MCF 10A (cell line): ENCODE results near the gene SYNJ1. TPM values are rescaled to one million over a fixed set of nuclear protein-coding genes. Genes with fewer than 3 reads are reported as not detected.
A peak's percentile ranks its signal among the peaks of the same experiment; 100 is the strongest.
"Not testable (repeated sequence)": the region's sequence is repeated elsewhere in the genome, so short reads cannot be mapped to it uniquely, and the experiment has no call there.

Experiments
- Bru-seq: library from RNA; stranded (reverse); fragments of 400-500 nt; gene quantifications from one replicate; lab custom pipeline; 2021; lab: Mats Ljungman, UMichigan
- BruChase-seq, 2 experiments: library from RNA; stranded (reverse); fragments of 400-500 nt; gene quantifications; one replicate each; lab custom pipeline; 2021; lab: Mats Ljungman, UMichigan
- BruUV-seq: library from RNA; stranded (reverse); fragments of 400-500 nt; replicated peaks from 2 replicates; lab custom pipeline; 2021; lab: Mats Ljungman, UMichigan
- CTCF ChIA-PET: fragments of 300-600 bp; sonication (Branson Sonifier 250); formaldehyde crosslinking; extraction: SDS; loops from one replicate; lab custom pipeline; 2021; ENCODE audit warnings: antibody characterized with exemption, inconsistent platforms; lab: Yijun Ruan, JAX
- POLR2A ChIA-PET: fragments of 300-600, 350-650 bp; sonication (Branson Sonifier 250); formaldehyde crosslinking; extraction: SDS; loops from one replicate; lab custom pipeline; 2020; ENCODE audit warnings: antibody characterized with exemption, inconsistent platforms; lab: Yijun Ruan, JAX
- DNase-seq: peaks from one replicate; pipeline ENCODE4 v3.0.0-alpha.2; 2018; ENCODE audit not compliant: unreplicated experiment
- H3K27ac Mint-ChIP-seq: one replicate; pipeline ENCODE4 v1.8.0; 2022; ENCODE audit warnings: mild to moderate bottlenecking, low read depth, mixed read lengths; ENCODE audit not compliant: unreplicated experiment
- H3K27me3 Mint-ChIP-seq: one replicate; pipeline ENCODE4 v1.8.0; 2022; ENCODE audit warnings: mixed read lengths; ENCODE audit not compliant: insufficient read depth, unreplicated experiment
- H3K36me3 Mint-ChIP-seq: one replicate; pipeline ENCODE4 v1.8.0; 2022; ENCODE audit warnings: mild to moderate bottlenecking, moderate library complexity, mixed read lengths; ENCODE audit not compliant: insufficient read depth, unreplicated experiment
- H3K4me1 Mint-ChIP-seq: one replicate; pipeline ENCODE4 v1.8.0; 2022; ENCODE audit warnings: mixed read lengths; ENCODE audit not compliant: insufficient read depth, unreplicated experiment
- H3K4me3 Mint-ChIP-seq: one replicate; pipeline ENCODE4 v1.8.0; 2022; ENCODE audit warnings: mild to moderate bottlenecking, moderate library complexity, mixed read lengths; ENCODE audit not compliant: unreplicated experiment
- H3K9me3 Mint-ChIP-seq: one replicate; pipeline ENCODE4 v1.8.0; 2022; ENCODE audit warnings: mixed read lengths; ENCODE audit not compliant: unreplicated experiment
- intact Hi-C: fragments of 100-400 bp; cut with micrococcal nuclease; formaldehyde crosslinking; loops from 2 replicates; pipeline ENCODE4 v1.14.1; 2022
- long read RNA-seq: library from polyadenylated mRNA; stranded (forward); transcript quantifications from one replicate; pipeline ENCODE4 v2.0.0, GENCODE V29; 2022
- total RNA-seq: library from RNA; stranded (reverse); gene quantifications from 2 replicates; pipeline ENCODE4 v1.2.3, GENCODE V29; 2022
- TF ChIP-seq, protein P1 (sequence below): fragments of 200-600 bp; IDR thresholded peaks from one replicate; pipeline ENCODE4 v1.8.0; 2022; ENCODE audit warnings: antibody characterized with exemption, mild to moderate bottlenecking; ENCODE audit not compliant: unreplicated experiment

Gene SYNJ1
- total RNA-seq (9.4 and 9.7 TPM in 2 replicates), Bru-seq, nascent RNA (percentile 54 among the genes with signal in this experiment), BruChase-seq, experiment 1, labeled RNA remaining after a 6-hour chase (percentile 54 among the genes with signal in this experiment), BruChase-seq, experiment 2, labeled RNA remaining after a 2-hour chase (percentile 56 among the genes with signal in this experiment)
- long read RNA-seq, partial matches to known transcripts, result 1 of 5 reads
- long read RNA-seq, other reads (novel, unspliced or antisense), result 4 of 5 reads

DNA sequence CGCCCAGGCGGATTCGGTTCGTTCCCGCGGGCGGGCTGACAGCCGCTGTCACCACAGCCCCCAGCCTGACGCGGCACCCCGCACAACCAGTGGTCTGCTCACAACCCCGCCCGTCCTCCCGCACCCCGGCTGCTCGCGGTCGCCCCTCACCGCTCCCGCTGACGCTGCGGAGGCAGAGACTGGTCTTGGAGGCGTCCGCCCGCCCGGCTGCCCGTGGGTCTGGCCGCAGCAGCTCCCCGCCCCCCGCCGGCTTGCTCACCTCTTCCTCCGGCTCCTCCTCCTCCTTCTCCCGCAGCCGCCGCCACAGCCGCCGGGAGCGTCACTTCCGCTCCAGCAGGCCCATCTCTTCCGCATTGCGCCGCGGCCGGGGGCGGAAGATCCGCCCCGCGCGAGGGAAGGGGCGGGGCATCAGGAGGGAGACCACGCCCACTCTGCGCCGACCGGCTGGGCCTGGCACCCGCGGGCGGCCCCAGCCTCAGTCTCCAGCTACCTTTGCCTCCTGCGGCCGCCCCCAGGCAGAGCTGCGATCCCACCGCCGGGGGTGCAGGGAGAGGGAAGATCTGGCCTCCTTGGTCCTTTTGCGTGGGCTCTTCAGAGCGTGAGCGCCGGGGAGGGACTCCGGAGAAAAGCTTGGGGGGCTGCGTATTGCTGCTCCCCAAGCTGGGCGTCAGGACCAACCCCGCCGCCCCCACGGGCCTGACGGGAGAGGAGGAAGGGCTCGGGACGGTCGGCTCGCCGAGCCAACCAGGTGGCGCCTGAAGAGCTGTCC, at the start of gene SYNJ1:
TSS of gene SYNJ1 (minus strand) at position 327 of the 769 bp plus-strand sequence. CDS start 1,118 bp downstream, outside the sequence.
- Mint-ChIP-seq H3K36me3 (peaks cover 9% of the 10 kb centered on the region), H3K4me3 (peak within 1 kb of the TSS; percentile 98), H3K4me1 (peaks cover 17% of the 10 kb centered on the region), H3K9me3 (no peaks in the 10 kb centered on the region), H3K27ac (peak within 1 kb of the TSS; percentile 93), H3K27me3 (no peaks in the 10 kb centered on the region)
- TF ChIP-seq, protein P1, sequence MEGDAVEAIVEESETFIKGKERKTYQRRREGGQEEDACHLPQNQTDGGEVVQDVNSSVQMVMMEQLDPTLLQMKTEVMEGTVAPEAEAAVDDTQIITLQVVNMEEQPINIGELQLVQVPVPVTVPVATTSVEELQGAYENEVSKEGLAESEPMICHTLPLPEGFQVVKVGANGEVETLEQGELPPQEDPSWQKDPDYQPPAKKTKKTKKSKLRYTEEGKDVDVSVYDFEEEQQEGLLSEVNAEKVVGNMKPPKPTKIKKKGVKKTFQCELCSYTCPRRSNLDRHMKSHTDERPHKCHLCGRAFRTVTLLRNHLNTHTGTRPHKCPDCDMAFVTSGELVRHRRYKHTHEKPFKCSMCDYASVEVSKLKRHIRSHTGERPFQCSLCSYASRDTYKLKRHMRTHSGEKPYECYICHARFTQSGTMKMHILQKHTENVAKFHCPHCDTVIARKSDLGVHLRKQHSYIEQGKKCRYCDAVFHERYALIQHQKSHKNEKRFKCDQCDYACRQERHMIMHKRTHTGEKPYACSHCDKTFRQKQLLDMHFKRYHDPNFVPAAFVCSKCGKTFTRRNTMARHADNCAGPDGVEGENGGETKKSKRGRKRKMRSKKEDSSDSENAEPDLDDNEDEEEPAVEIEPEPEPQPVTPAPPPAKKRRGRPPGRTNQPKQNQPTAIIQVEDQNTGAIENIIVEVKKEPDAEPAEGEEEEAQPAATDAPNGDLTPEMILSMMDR, result no peak
- ChIA-PET POLR2A (interaction anchor here (0.6 to 3.3 kb wide), 28 partner anchors 10 to 1345 kb away, joined by 3 to 103 read pairs (median 4); partner anchors contain the start of genes CFAP298, EVA1C, MRPS6 and PAXBP1), CTCF (interaction anchor here (0.5 to 1.1 kb wide), 3 partner anchors 44 to 357 kb away, joined by 3 read pairs; partner anchors contain the start of gene PAXBP1)
- no TSS peak for BruUV-seq
- intact Hi-C loops, result loop anchor here (2.0 to 5.0 kb wide), 3 partner anchors 43 to 115 kb away; partner anchors contain the start of genes CFAP298 and PAXBP1
- DNase-seq, result peak; percentile 94

DNA sequence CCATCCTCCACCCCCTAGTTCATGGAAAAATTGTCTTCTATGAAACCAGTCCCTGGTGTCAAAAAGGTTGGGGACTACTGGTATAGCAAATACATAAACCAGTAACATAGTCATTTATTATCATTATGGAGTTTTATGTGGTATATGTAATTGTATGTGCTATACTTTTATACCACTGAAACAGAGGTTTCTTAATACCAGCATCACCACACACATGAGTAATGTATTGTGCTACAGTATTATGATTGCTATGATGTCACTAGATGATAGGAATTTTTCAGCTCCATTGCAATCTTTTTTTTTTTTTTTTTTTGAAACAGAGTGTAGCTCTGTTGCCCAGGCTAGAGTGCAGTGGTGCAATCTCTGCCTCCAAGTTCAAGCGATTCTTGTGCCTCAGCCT, 49.5 kb upstream of the SYNJ1 start:
- Mint-ChIP-seq H3K36me3 (peaks cover 6% of the 10 kb centered on the region), H3K4me1 (no peaks in the 10 kb centered on the region), H3K4me3 (no peak overlapping the region), H3K27me3 (no peaks in the 10 kb centered on the region), H3K9me3 (no peaks in the 10 kb centered on the region), H3K27ac (no peak overlapping the region)
- TF ChIP-seq, protein P1, result no peak
- no peak for DNase-seq
- ChIA-PET CTCF (interaction anchor here (0.7 to 2.9 kb wide), 3 partner anchors 48 to 640 kb away, joined by 3 to 15 read pairs (median 4); no protein-coding TSS in a partner anchor), POLR2A (no interaction called here)
- no TSS peak for BruUV-seq
- intact Hi-C loops, result no loop called here

- TF ChIP-seq, protein P1, result no peak
- Mint-ChIP-seq H3K27me3 (no peaks in the 10 kb centered on the region), H3K9me3 (no peaks in the 10 kb centered on the region), H3K4me3 (no peak overlapping the region), H3K27ac (no peak overlapping the region), H3K36me3 (peaks cover 10% of the 10 kb centered on the region), H3K4me1 (no peaks in the 10 kb centered on the region)
- ChIA-PET POLR2A (interaction anchor here (1.0 kb wide), 1 partner anchor 49 kb away, joined by 3 read pairs; the partner anchor contains the start of gene SYNJ1), CTCF (interaction anchor here (0.7 to 2.9 kb wide), 3 partner anchors 50 to 641 kb away, joined by 3 to 15 read pairs (median 3); no protein-coding TSS in a partner anchor)
- intact Hi-C loops, result no loop called here
- BruUV-seq, result no TSS peak
- no peak for DNase-seq
Observed at GRCh38 chr21:32776743-32777142, 48.9 kb upstream of the SYNJ1 start.

DNA sequence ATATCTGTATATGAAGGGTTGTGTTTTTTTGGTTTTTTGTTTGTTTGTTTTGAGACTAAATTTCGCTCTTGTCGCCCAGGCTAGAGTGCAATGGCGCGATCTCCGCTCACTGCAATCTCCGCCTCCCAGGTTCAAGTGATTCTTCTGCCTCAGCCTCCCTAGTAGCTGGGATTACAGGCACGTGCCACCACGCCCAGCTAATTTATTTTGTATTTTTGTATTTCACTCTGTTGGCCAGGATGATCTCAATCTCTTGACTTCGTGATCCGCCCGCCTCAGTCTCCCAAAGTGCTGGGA, 45.2 kb upstream of the SYNJ1 start:
- Mint-ChIP-seq H3K27ac (peak overlapping the region; percentile 93), H3K36me3 (peaks cover 22% of the 10 kb centered on the region)
- POLR2A ChIA-PET, result interaction anchor here (0.6 to 5.5 kb wide), 16 partner anchors 7 to 769 kb away, joined by 3 to 103 read pairs (median 4); partner anchors contain the start of genes CFAP298, GART, IFNAR1 and SYNJ1

More for the DNA sequence above, 45.2 kb upstream of the SYNJ1 start:
- H3K27me3 Mint-ChIP-seq, DNase-seq, BruUV-seq, H3K9me3 Mint-ChIP-seq, intact Hi-C loops: not testable (repeated sequence)
- CTCF ChIA-PET, result interaction anchor here (0.7 to 2.1 kb wide), 6 partner anchors 10 to 196 kb away, joined by 3 to 8 read pairs (median 4); no protein-coding TSS in a partner anchor
- Mint-ChIP-seq H3K4me3 (peak overlapping the region; percentile 79), H3K4me1 (peaks cover 10% of the 10 kb centered on the region)
